ENCODE data around the gene ZNF780B.

Gene ZNF780B

GRCh38 chr19:40055832-40056504 lies at the start of gene ZNF780B:
Gene ZNF780B, minus strand, starts transcription at chr19:40056231. Its CDS starts 5,899 bp downstream, at chr19:40050332.
- peak; percentile 27 for DNase-seq (ENCODE audit: extremely low read depth, low read depth)
- TF ChIP-seq CTCF (IDR thresholded peaks at IDR 0.05; ENCODE audit: low read depth, low read length, missing control alignments): no peak
- H3K4me3 ChIP-seq (replicated peaks; ENCODE audit: low read depth, low read length): peak within 1 kb of the TSS; percentile 73

- H3K4me3 ChIP-seq (replicated peaks; ENCODE audit: low read depth, low read length): no peak overlapping the region
- no peak for TF ChIP-seq CTCF (IDR thresholded peaks at IDR 0.05; ENCODE audit: low read depth, low read length, missing control alignments)
- no peak for DNase-seq (ENCODE audit: extremely low read depth, low read depth)
Observed at GRCh38 chr19:40104754-40105153, 48.7 kb upstream of the ZNF780B start.

GRCh38 chr19:40103600-40103999 lies 47.6 kb upstream of the ZNF780B start:
- TF ChIP-seq CTCF (IDR thresholded peaks at IDR 0.05; ENCODE audit: low read depth, low read length, missing control alignments): no peak
- H3K4me3 ChIP-seq (replicated peaks; ENCODE audit: low read depth, low read length): no peak overlapping the region
- DNase-seq (ENCODE audit: extremely low read depth, low read depth): no peak

GRCh38 chr19:40101813-40102212 lies 45.8 kb upstream of the ZNF780B start:
- no peak for TF ChIP-seq CTCF (IDR thresholded peaks at IDR 0.05; ENCODE audit: low read depth, low read length, missing control alignments)
- H3K4me3 ChIP-seq (replicated peaks; ENCODE audit: low read depth, low read length): no peak overlapping the region

GRCh38 chr19:40093416-40093815 lies 37.4 kb upstream of the ZNF780B start:
- no peak for TF ChIP-seq CTCF (IDR thresholded peaks at IDR 0.05; ENCODE audit: low read depth, low read length, missing control alignments)
- H3K4me3 ChIP-seq (replicated peaks; ENCODE audit: low read depth, low read length): no peak overlapping the region
- DNase-seq (ENCODE audit: extremely low read depth, low read depth): no peak

More at GRCh38 chr19:40101813-40102212, 45.8 kb upstream of the ZNF780B start:
- DNase-seq (ENCODE audit: extremely low read depth, low read depth): no peak

GRCh38 chr19:40091205-40092129 lies 35.4 kb upstream of the ZNF780B start:
- peak overlapping the region; percentile 91 for H3K4me3 ChIP-seq (replicated peaks; ENCODE audit: low read depth, low read length)
- no peak for TF ChIP-seq CTCF (IDR thresholded peaks at IDR 0.05; ENCODE audit: low read depth, low read length, missing control alignments)
- DNase-seq (ENCODE audit: extremely low read depth, low read depth): no peak
